ENCODE measurements around the gene CCIN. TPM values are rescaled to one million over a fixed set of nuclear protein-coding genes. Genes with fewer than 3 reads are reported as not detected.

Gene CCIN
- total and polyA plus RNA-seq, 2 of the 13 experiments (the other 11 are each of a cell fraction or from before 2014, with no cell fraction given): not detected

DNA sequence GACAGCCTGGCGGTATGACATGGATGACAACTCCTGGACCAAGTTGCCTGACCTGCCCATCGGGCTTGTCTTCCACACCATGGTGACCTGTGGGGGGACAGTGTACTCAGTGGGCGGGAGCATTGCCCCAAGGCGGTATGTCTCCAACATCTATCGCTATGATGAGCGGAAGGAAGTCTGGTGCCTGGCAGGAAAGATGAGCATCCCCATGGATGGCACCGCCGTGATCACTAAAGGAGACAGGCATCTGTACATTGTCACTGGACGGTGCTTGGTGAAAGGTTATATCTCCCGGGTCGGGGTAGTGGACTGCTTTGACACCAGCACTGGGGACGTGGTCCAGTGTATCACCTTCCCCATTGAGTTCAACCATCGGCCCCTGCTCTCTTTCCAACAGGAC is 1.3 kb downstream of the CCIN start:
- Histone ChIP-seq H3K36me3 (replicated peaks in 1 of 2; ENCODE audit: control insufficient read depth in 1 of 2, insufficient read depth in 2 of 2, low read length in 2 of 2) (no peaks in the 10 kb centered on the region), H3K4me1 (ENCODE audit: insufficient read depth, low read length) (no peaks in the 10 kb centered on the region), H2AFZ (ENCODE audit: low read length) (no peak overlapping the region), H3K9ac (ENCODE audit: insufficient read depth, low read depth, low read length) (no peak overlapping the region), H3K27ac (ENCODE audit: extremely low read length, insufficient read depth, low read length) (no peak overlapping the region), H3K4me3 (replicated peaks in 1 of 3; ENCODE audit: insufficient read depth in 1 of 3, low read depth in 2 of 3, low read length in 3 of 3) (no peak overlapping the region), H3K9me3 (ENCODE audit: low read length) (no peaks in the 10 kb centered on the region), H3K79me2 (ENCODE audit: insufficient read depth, low read length) (no peaks in the 10 kb centered on the region), H3K4me2 (ENCODE audit: low read depth, low read length) (no peak overlapping the region), H3K27me3 (ENCODE audit: control insufficient read depth in 1 of 2, insufficient read depth in 2 of 2, low read length in 2 of 2) (peaks cover 6 to 43% of the 10 kb centered on the region in 2 experiments; a peak in 4 of 5 replicates), H4K20me1 (ENCODE audit: insufficient read depth, low read length) (no peaks in the 10 kb centered on the region)
- DNase-seq (ENCODE audit: low spot score) (no peak), ATAC-seq (no peak), FAIRE-seq (no peak)
- ChIA-PET CTCF (ENCODE audit: low intra/inter-chr PET ratio, low total read pairs) (no interaction called here), POLR2A (no interaction called here)
- BruUV-seq (replicated peaks): no TSS peak
- in situ Hi-C loops (cut with HindIII; ENCODE audit: extremely low pct_ligation_motif_present, low pct_unique_long_range_greater_than_20kb): no loop called here
- TF ChIP-seq, protein P1, sequence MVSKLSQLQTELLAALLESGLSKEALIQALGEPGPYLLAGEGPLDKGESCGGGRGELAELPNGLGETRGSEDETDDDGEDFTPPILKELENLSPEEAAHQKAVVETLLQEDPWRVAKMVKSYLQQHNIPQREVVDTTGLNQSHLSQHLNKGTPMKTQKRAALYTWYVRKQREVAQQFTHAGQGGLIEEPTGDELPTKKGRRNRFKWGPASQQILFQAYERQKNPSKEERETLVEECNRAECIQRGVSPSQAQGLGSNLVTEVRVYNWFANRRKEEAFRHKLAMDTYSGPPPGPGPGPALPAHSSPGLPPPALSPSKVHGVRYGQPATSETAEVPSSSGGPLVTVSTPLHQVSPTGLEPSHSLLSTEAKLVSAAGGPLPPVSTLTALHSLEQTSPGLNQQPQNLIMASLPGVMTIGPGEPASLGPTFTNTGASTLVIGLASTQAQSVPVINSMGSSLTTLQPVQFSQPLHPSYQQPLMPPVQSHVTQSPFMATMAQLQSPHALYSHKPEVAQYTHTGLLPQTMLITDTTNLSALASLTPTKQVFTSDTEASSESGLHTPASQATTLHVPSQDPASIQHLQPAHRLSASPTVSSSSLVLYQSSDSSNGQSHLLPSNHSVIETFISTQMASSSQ (IDR thresholded peaks at IDR 0.05; ENCODE audit: low read depth): no peak
- TF ChIP-seq, protein P1 (CRISPR knock-in tag; IDR thresholded peaks at IDR 0.05; ENCODE audit: borderline replicate concordance): no peak
- no peak for TF ChIP-seq CBX5 (CRISPR knock-in tag; IDR thresholded peaks at IDR 0.05; ENCODE audit: borderline replicate concordance)
- TF ChIP-seq, protein P2, sequence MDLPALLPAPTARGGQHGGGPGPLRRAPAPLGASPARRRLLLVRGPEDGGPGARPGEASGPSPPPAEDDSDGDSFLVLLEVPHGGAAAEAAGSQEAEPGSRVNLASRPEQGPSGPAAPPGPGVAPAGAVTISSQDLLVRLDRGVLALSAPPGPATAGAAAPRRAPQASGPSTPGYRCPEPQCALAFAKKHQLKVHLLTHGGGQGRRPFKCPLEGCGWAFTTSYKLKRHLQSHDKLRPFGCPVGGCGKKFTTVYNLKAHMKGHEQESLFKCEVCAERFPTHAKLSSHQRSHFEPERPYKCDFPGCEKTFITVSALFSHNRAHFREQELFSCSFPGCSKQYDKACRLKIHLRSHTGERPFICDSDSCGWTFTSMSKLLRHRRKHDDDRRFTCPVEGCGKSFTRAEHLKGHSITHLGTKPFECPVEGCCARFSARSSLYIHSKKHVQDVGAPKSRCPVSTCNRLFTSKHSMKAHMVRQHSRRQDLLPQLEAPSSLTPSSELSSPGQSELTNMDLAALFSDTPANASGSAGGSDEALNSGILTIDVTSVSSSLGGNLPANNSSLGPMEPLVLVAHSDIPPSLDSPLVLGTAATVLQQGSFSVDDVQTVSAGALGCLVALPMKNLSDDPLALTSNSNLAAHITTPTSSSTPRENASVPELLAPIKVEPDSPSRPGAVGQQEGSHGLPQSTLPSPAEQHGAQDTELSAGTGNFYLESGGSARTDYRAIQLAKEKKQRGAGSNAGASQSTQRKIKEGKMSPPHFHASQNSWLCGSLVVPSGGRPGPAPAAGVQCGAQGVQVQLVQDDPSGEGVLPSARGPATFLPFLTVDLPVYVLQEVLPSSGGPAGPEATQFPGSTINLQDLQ (CRISPR knock-in tag; IDR thresholded peaks at IDR 0.05): no peak
- TF ChIP-seq, protein P3, sequence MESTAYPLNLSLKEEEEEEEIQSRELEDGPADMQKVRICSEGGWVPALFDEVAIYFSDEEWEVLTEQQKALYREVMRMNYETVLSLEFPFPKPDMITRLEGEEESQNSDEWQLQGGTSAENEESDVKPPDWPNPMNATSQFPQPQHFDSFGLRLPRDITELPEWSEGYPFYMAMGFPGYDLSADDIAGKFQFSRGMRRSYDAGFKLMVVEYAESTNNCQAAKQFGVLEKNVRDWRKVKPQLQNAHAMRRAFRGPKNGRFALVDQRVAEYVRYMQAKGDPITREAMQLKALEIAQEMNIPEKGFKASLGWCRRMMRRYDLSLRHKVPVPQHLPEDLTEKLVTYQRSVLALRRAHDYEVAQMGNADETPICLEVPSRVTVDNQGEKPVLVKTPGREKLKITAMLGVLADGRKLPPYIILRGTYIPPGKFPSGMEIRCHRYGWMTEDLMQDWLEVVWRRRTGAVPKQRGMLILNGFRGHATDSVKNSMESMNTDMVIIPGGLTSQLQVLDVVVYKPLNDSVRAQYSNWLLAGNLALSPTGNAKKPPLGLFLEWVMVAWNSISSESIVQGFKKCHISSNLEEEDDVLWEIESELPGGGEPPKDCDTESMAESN (CRISPR knock-in tag; conservative IDR thresholded peaks at IDR 0.05): no peak
- TF ChIP-seq, protein P4, sequence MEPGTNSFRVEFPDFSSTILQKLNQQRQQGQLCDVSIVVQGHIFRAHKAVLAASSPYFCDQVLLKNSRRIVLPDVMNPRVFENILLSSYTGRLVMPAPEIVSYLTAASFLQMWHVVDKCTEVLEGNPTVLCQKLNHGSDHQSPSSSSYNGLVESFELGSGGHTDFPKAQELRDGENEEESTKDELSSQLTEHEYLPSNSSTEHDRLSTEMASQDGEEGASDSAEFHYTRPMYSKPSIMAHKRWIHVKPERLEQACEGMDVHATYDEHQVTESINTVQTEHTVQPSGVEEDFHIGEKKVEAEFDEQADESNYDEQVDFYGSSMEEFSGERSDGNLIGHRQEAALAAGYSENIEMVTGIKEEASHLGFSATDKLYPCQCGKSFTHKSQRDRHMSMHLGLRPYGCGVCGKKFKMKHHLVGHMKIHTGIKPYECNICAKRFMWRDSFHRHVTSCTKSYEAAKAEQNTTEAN (CRISPR knock-in tag; conservative IDR thresholded peaks at IDR 0.05): no peak
- TF ChIP-seq, protein P5, sequence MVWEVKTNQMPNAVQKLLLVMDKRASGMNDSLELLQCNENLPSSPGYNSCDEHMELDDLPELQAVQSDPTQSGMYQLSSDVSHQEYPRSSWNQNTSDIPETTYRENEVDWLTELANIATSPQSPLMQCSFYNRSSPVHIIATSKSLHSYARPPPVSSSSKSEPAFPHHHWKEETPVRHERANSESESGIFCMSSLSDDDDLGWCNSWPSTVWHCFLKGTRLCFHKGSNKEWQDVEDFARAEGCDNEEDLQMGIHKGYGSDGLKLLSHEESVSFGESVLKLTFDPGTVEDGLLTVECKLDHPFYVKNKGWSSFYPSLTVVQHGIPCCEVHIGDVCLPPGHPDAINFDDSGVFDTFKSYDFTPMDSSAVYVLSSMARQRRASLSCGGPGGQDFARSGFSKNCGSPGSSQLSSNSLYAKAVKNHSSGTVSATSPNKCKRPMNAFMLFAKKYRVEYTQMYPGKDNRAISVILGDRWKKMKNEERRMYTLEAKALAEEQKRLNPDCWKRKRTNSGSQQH (CRISPR knock-in tag; IDR thresholded peaks at IDR 0.05; ENCODE audit: low read depth): no peak
- TF ChIP-seq ZNF3 (CRISPR knock-in tag; IDR thresholded peaks at IDR 0.05): no peak
- TF ChIP-seq TOPORS (CRISPR knock-in tag; IDR thresholded peaks at IDR 0.05): no peak
- no peak for TF ChIP-seq SATB2 (CRISPR knock-in tag; IDR thresholded peaks at IDR 0.05)
- intact Hi-C loops (cut with micrococcal nuclease; ENCODE audit: unreplicated experiment): no loop called here
- no CpG with 5 or more reads among the region's 13 CpGs for WGBS (ENCODE audit: low lambda C conversion rate)

Measured in HepG2 (cell line).